ENCODE data around the gene METTL25B. TPM values are rescaled to one million over a fixed set of nuclear protein-coding genes. Genes with fewer than 3 reads are reported as not detected.

METTL25B gene
- total and polyA plus RNA-seq, 2 donors, result 10.7 to 39.4 TPM

GRCh38 chr1:156690675-156691036 is 37.6 kb upstream of the METTL25B start:
- Histone ChIP-seq H3K4me1 (ENCODE audit: control insufficient read depth in 2 of 2, insufficient read depth in 2 of 2, low read length in 2 of 2) (peaks cover 8 to 44% of the 10 kb centered on the region in 2 donors), H3K4me3 (ENCODE audit: low read length in 2 of 2) (no peak overlapping the region), H3K27ac (ENCODE audit: low read depth in 1 of 2, low read length in 1 of 2) (peak overlapping the region in 1 of 2 donors; percentile 71), H3K9me3 (ENCODE audit: control insufficient read depth in 2 of 2, insufficient read depth in 1 of 2, low read length in 1 of 2) (no peaks in the 10 kb centered on the region), H3K27me3 (ENCODE audit: control insufficient read depth in 2 of 2, insufficient read depth in 1 of 2, low read length in 1 of 2) (peaks cover 23 to 68% of the 10 kb centered on the region in 2 donors), H3K36me3 (ENCODE audit: control insufficient read depth in 2 of 2, insufficient read depth in 2 of 2, low read length in 1 of 2) (no peaks in the 10 kb centered on the region)
- 63% methylated on average over 8 of the region's 8 CpGs for WGBS
- no peak for DNase-seq (ENCODE audit: low read depth in 6 of 9, low spot score in 9 of 9)

GRCh38 chr1:156691191-156691590 is 37.1 kb upstream of the METTL25B start:
- Histone ChIP-seq H3K4me1 (ENCODE audit: control insufficient read depth in 2 of 2, insufficient read depth in 2 of 2, low read length in 2 of 2) (peaks cover 8 to 44% of the 10 kb centered on the region in 2 donors), H3K4me3 (ENCODE audit: low read length in 2 of 2) (no peak overlapping the region), H3K9me3 (ENCODE audit: control insufficient read depth in 2 of 2, insufficient read depth in 1 of 2, low read length in 1 of 2) (no peaks in the 10 kb centered on the region), H3K27me3 (ENCODE audit: control insufficient read depth in 2 of 2, insufficient read depth in 1 of 2, low read length in 1 of 2) (peaks cover 23 to 67% of the 10 kb centered on the region in 2 donors), H3K27ac (ENCODE audit: low read depth in 1 of 2, low read length in 1 of 2) (peak overlapping the region in 1 of 2 donors; percentile 71), H3K36me3 (ENCODE audit: control insufficient read depth in 2 of 2, insufficient read depth in 2 of 2, low read length in 1 of 2) (no peaks in the 10 kb centered on the region)
- no peak for DNase-seq (ENCODE audit: low read depth in 6 of 9, low spot score in 9 of 9)
- 56% methylated on average over 10 of the region's 10 CpGs for WGBS

- Histone ChIP-seq H3K9me3 (ENCODE audit: control insufficient read depth in 2 of 2, insufficient read depth in 1 of 2, low read length in 1 of 2) (no peaks in the 10 kb centered on the region), H3K4me1 (ENCODE audit: control insufficient read depth in 2 of 2, insufficient read depth in 2 of 2, low read length in 2 of 2) (peaks cover 8 to 44% of the 10 kb centered on the region in 2 donors), H3K4me3 (ENCODE audit: low read length in 2 of 2) (no peak overlapping the region), H3K36me3 (ENCODE audit: control insufficient read depth in 2 of 2, insufficient read depth in 2 of 2, low read length in 1 of 2) (no peaks in the 10 kb centered on the region), H3K27me3 (ENCODE audit: control insufficient read depth in 2 of 2, insufficient read depth in 1 of 2, low read length in 1 of 2) (peaks cover 23 to 70% of the 10 kb centered on the region in 2 donors), H3K27ac (ENCODE audit: low read depth in 1 of 2, low read length in 1 of 2) (peak overlapping the region in 1 of 2 donors; percentile 71)
- DNase-seq (ENCODE audit: low read depth in 6 of 9, low spot score in 9 of 9), result no peak
- WGBS, result 19% methylated on average over 20 of the region's 20 CpGs
Measured at GRCh38 chr1:156691665-156692440, 36.4 kb upstream of the METTL25B start.

- WGBS, result 5% methylated on average over 13 of the region's 13 CpGs
- Histone ChIP-seq H3K9me3 (ENCODE audit: control insufficient read depth in 2 of 2, insufficient read depth in 1 of 2, low read length in 1 of 2) (no peaks in the 10 kb centered on the region), H3K4me3 (ENCODE audit: low read length in 2 of 2) (no peak overlapping the region), H3K27me3 (ENCODE audit: control insufficient read depth in 2 of 2, insufficient read depth in 1 of 2, low read length in 1 of 2) (peaks cover 21 to 77% of the 10 kb centered on the region in 2 donors), H3K36me3 (ENCODE audit: control insufficient read depth in 2 of 2, insufficient read depth in 2 of 2, low read length in 1 of 2) (no peaks in the 10 kb centered on the region), H3K27ac (ENCODE audit: low read depth in 1 of 2, low read length in 1 of 2) (peak overlapping the region; percentile 21 to 60), H3K4me1 (ENCODE audit: control insufficient read depth in 2 of 2, insufficient read depth in 2 of 2, low read length in 2 of 2) (peaks cover 8 to 44% of the 10 kb centered on the region in 2 donors)
- DNase-seq (ENCODE audit: low read depth in 6 of 9, low spot score in 9 of 9), result no peak
Measured at GRCh38 chr1:156692441-156692924, 35.8 kb upstream of the METTL25B start.

- Histone ChIP-seq H3K4me3 (ENCODE audit: low read length in 2 of 2) (no peak overlapping the region), H3K36me3 (ENCODE audit: control insufficient read depth in 2 of 2, insufficient read depth in 2 of 2, low read length in 1 of 2) (no peaks in the 10 kb centered on the region), H3K27me3 (ENCODE audit: control insufficient read depth in 2 of 2, insufficient read depth in 1 of 2, low read length in 1 of 2) (peaks cover 21 to 79% of the 10 kb centered on the region in 2 donors), H3K4me1 (ENCODE audit: control insufficient read depth in 2 of 2, insufficient read depth in 2 of 2, low read length in 2 of 2) (peaks cover 8 to 44% of the 10 kb centered on the region in 2 donors), H3K9me3 (ENCODE audit: control insufficient read depth in 2 of 2, insufficient read depth in 1 of 2, low read length in 1 of 2) (no peaks in the 10 kb centered on the region), H3K27ac (ENCODE audit: low read depth in 1 of 2, low read length in 1 of 2) (peak overlapping the region in 1 of 2 donors; percentile 78)
- WGBS, result 40% methylated on average over 16 of the region's 16 CpGs
- peak in 1 of 9 donors; percentile 64 for DNase-seq (ENCODE audit: low read depth in 6 of 9, low spot score in 9 of 9)
Measured at GRCh38 chr1:156692925-156693847, 35.1 kb upstream of the METTL25B start.

GRCh38 chr1:156693848-156694689 is 34.2 kb upstream of the METTL25B start:
- H3K4me1 ChIP-seq (ENCODE audit: control insufficient read depth in 2 of 2, insufficient read depth in 2 of 2, low read length in 2 of 2), result peaks cover 8 to 41% of the 10 kb centered on the region in 2 donors
- DNase-seq (ENCODE audit: low read depth in 6 of 9, low spot score in 9 of 9), result no peak
- no peaks in the 10 kb centered on the region for H3K9me3 ChIP-seq (ENCODE audit: control insufficient read depth in 2 of 2, insufficient read depth in 1 of 2, low read length in 1 of 2)
- H3K4me3 ChIP-seq (ENCODE audit: low read length in 2 of 2), result no peak overlapping the region
- H3K36me3 ChIP-seq (ENCODE audit: control insufficient read depth in 2 of 2, insufficient read depth in 2 of 2, low read length in 1 of 2), result no peaks in the 10 kb centered on the region
- H3K27ac ChIP-seq (ENCODE audit: low read depth in 1 of 2, low read length in 1 of 2), result peak overlapping the region in 1 of 2 donors; percentile 78
- peaks cover 21 to 75% of the 10 kb centered on the region in 2 donors for H3K27me3 ChIP-seq (ENCODE audit: control insufficient read depth in 2 of 2, insufficient read depth in 1 of 2, low read length in 1 of 2)
- WGBS, result 92% methylated on average over 12 of the region's 12 CpGs

GRCh38 chr1:156694690-156694962 is 33.6 kb upstream of the METTL25B start:
- no peak overlapping the region for H3K27ac ChIP-seq (ENCODE audit: low read depth in 1 of 2, low read length in 1 of 2)
- H3K27me3 ChIP-seq (ENCODE audit: control insufficient read depth in 2 of 2, insufficient read depth in 1 of 2, low read length in 1 of 2), result peaks cover 21 to 73% of the 10 kb centered on the region in 2 donors
- H3K9me3 ChIP-seq (ENCODE audit: control insufficient read depth in 2 of 2, insufficient read depth in 1 of 2, low read length in 1 of 2), result no peaks in the 10 kb centered on the region
- peaks cover 5 to 35% of the 10 kb centered on the region in 2 donors for H3K4me1 ChIP-seq (ENCODE audit: control insufficient read depth in 2 of 2, insufficient read depth in 2 of 2, low read length in 2 of 2)
- WGBS, result 97% methylated on average over 5 of the region's 5 CpGs
- no peak overlapping the region for H3K4me3 ChIP-seq (ENCODE audit: low read length in 2 of 2)
- no peak for DNase-seq (ENCODE audit: low read depth in 6 of 9, low spot score in 9 of 9)
- no peaks in the 10 kb centered on the region for H3K36me3 ChIP-seq (ENCODE audit: control insufficient read depth in 2 of 2, insufficient read depth in 2 of 2, low read length in 1 of 2)

GRCh38 chr1:156696755-156697154 is 31.5 kb upstream of the METTL25B start:
- DNase-seq (ENCODE audit: low read depth in 6 of 9, low spot score in 9 of 9), result no peak
- Histone ChIP-seq H3K27ac (ENCODE audit: low read depth in 1 of 2, low read length in 1 of 2) (no peak overlapping the region), H3K4me1 (ENCODE audit: control insufficient read depth in 2 of 2, insufficient read depth in 2 of 2, low read length in 2 of 2) (peaks cover 4 to 41% of the 10 kb centered on the region in 2 donors), H3K9me3 (ENCODE audit: control insufficient read depth in 2 of 2, insufficient read depth in 1 of 2, low read length in 1 of 2) (no peaks in the 10 kb centered on the region), H3K36me3 (ENCODE audit: control insufficient read depth in 2 of 2, insufficient read depth in 2 of 2, low read length in 1 of 2) (no peaks in the 10 kb centered on the region), H3K27me3 (ENCODE audit: control insufficient read depth in 2 of 2, insufficient read depth in 1 of 2, low read length in 1 of 2) (peaks cover 9 to 64% of the 10 kb centered on the region in 2 donors), H3K4me3 (ENCODE audit: low read length in 2 of 2) (no peak overlapping the region)
- WGBS, result 96% methylated on average over 8 of the region's 8 CpGs

Measured in thymus (tissue), 11 donors.